ENCODE data around the gene RNASE1.
"Not testable (repeated sequence)": the region's sequence is repeated elsewhere in the genome, so short reads cannot be mapped to it uniquely, and the experiment has no call there.

RNASE1 gene

GRCh38 chr14:20802341-20803084, at the start of gene RNASE1:
Gene RNASE1 (minus strand): TSS chr14:20802844. CDS start chr14:20802068, 776 bp downstream.
- DNase-seq = peak; percentile 82

- peak; percentile 70 for DNase-seq
Measured at GRCh38 chr14:20848955-20849570, 46.4 kb upstream of the RNASE1 start.

GRCh38 chr14:20848316-20848954, 45.8 kb upstream of the RNASE1 start:
- no peak for DNase-seq

GRCh38 chr14:20846560-20846959, 43.9 kb upstream of the RNASE1 start:
- no peak for DNase-seq

GRCh38 chr14:20841096-20841495, 38.5 kb upstream of the RNASE1 start:
- DNase-seq = no peak

- no peak for DNase-seq
Measured at GRCh38 chr14:20837831-20838230, 35.2 kb upstream of the RNASE1 start.

GRCh38 chr14:20836668-20837338, 34.2 kb upstream of the RNASE1 start:
- peak; percentile 66 for DNase-seq

- no peak for DNase-seq
Measured at GRCh38 chr14:20834899-20835298, 32.3 kb upstream of the RNASE1 start.

- no peak for DNase-seq
Measured at GRCh38 chr14:20830831-20831230, 28.2 kb upstream of the RNASE1 start.

GRCh38 chr14:20828024-20828694, 25.5 kb upstream of the RNASE1 start:
- not testable (repeated sequence) for DNase-seq

- no peak for DNase-seq
Measured at GRCh38 chr14:20827326-20827725, 24.7 kb upstream of the RNASE1 start.

GRCh38 chr14:20826666-20827065, 24.0 kb upstream of the RNASE1 start:
- not testable (repeated sequence) for DNase-seq

- DNase-seq = no peak
Measured at GRCh38 chr14:20823859-20824258, 21.2 kb upstream of the RNASE1 start.

- not testable (repeated sequence) for DNase-seq
Measured at GRCh38 chr14:20821521-20822108, 19.0 kb upstream of the RNASE1 start.

GRCh38 chr14:20820063-20820904, 17.6 kb upstream of the RNASE1 start:
- DNase-seq = no peak

GRCh38 chr14:20818861-20819260, 16.2 kb upstream of the RNASE1 start:
- DNase-seq = no peak

- not testable (repeated sequence) for DNase-seq
Measured at GRCh38 chr14:20815946-20816345, 13.3 kb upstream of the RNASE1 start.

- no peak for DNase-seq
Measured at GRCh38 chr14:20811986-20812975, 9.6 kb upstream of the RNASE1 start.

- no peak for DNase-seq
Measured at GRCh38 chr14:20809917-20810316, 7.3 kb upstream of the RNASE1 start.

- DNase-seq = no peak
Measured at GRCh38 chr14:20808162-20808483, 5.5 kb upstream of the RNASE1 start.
